Left lobe of liver (tissue), 2 donors: ENCODE measurements around the gene SGK1. TPM values are rescaled to one million over a fixed set of nuclear protein-coding genes. Genes with fewer than 3 reads are reported as not detected.
"Not testable (repeated sequence)": the region's sequence is repeated elsewhere in the genome, so short reads cannot be mapped to it uniquely, and the experiment has no call there.

Experiments used
- ATAC-seq: fragments of 200-7000 bp; cut with Tn5 transposase; one replicate; pipeline ENCODE4 v1.9.1; 2020; ENCODE audit warnings: mild to moderate bottlenecking, moderate library complexity
- DNase-seq: peaks from one replicate; pipeline ENCODE4 v3.0.0-alpha.2; 2020; ENCODE audit warnings: low spot score
- total RNA-seq: library from RNA; stranded (reverse); gene quantifications from one replicate; pipeline ENCODE4 v1.2.1, GENCODE V29; 2021
- donor health status: DM: no; HTN: no; CAD: no; lungs with moderate emphysema.
- donor health status: DM: no; HTN: yes; CAD: no.

SGK1 gene
- total RNA-seq, 1 donor from 2014 or later: 23.1 TPM

GRCh38 chr6:134195164-134195906, 122.6 kb downstream of the SGK1 start:
- DNase-seq: no peak
- ATAC-seq: peak; percentile 15

DNA sequence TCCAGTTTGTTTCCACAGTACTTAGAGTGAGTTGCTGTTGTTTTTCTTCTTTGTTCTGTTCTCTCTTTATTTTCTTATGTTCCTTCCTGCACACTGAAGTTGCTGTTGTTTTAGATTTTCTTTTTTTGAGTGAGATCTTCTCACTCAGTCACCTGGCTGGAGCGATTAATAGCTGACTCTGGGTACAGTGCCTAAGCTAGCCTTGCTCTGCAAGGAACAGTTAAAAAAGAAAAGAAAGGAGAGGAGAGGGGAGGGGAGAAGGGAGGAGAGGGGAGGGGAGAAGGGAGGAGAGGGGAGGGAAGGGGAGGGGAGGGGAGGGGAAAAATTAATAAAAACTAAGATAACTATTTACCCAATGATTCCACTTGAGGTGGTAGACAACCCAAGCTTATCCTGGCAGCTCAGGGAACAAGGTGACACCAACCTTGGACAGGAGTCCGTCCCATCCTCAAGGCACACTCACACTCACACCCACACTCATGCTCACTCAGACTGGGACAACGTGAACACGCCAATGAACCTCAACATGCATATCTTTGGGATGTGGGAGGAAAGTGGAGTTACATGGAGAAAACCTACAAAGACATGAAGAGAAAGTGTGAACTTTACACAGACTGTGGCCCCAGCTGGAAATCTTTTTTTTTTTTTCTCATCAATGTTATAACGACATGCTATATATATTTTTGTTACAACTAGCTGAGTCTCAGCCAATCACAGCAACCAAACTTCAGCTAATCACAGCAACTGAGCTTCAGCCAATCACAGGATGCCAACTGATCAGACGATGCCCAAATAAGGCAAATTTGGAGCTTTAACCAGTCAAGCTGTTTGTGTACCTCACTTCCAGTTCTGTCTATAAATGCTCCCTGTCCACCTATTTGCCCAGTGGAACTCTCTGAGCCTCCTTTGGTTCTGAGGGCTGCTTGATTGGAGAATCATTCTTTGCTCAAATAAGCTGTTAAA, 124.1 kb downstream of the SGK1 start:
- ATAC-seq: no peak
- DNase-seq: no peak

- ATAC-seq, DNase-seq: not testable (repeated sequence)
Measured at GRCh38 chr6:134192609-134193008, 125.3 kb downstream of the SGK1 start.

GRCh38 chr6:134190883-134191282, 127.0 kb downstream of the SGK1 start:
- ATAC-seq (no peak), DNase-seq (no peak)

DNA sequence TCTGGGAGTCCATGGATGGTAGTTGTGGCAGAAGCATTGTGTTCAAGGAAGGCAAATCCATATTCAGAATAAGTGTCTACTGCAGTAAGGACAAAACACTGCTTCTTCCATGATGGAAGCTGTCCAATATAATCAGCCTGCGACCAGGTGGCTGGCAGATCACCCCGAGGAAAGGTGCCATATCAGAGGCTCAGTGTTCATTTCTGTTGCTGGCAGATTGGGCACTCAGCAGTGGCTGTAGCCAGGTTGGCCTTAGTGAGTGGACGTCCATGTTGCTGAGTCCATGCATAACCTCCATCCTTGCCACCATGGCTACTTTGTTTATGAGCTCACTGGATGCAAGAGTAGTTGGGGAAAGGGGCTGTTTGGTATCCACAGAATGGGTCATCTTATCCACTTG, 130.2 kb downstream of the SGK1 start:
- ATAC-seq (no peak), DNase-seq (no peak)

DNA sequence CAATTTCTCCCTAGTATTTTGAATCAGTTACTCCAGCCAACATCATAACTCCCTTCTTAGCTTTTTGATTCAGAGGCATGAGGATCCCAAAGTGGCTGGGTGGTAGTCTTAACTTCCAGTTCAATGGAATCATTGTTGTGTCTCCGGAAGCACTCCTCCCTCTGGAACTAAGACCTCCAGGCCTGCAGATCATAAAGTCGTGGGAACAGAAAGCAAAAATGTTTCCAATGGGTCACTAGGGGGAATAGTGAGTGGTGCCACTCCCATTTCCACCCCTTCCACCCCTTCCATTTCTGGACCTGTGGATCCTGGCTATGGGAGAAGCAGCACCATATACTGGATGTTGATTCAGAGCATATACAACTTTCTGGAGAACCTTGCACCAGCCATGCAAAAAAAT, 130.8 kb downstream of the SGK1 start:
- ATAC-seq (no peak), DNase-seq (no peak)

GRCh38 chr6:134186355-134186754, 131.6 kb downstream of the SGK1 start:
- no peak for DNase-seq
- ATAC-seq: no peak

DNA sequence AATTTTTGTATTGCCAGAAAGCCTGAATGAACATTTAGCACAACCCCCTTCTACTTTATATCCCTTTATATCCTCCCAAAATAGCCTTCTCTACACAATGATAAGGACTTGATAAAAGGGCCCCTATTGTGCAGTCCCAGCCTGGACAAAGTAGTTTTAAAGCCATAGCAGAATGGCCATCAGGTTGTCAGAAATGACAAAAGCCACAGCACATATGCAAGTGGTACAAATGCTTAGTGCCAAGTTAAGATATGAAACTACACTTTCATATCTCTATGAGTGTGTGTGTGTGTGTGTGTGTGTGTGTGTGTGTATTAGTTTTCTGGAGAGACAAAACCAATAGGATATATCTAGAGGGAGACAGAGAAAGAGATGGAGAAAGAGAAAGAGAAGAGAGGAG, 132.6 kb downstream of the SGK1 start:
- DNase-seq: no peak

GRCh38 chr6:134183844-134184243, 134.1 kb downstream of the SGK1 start:
- DNase-seq: no peak
- ATAC-seq: no peak

More for the DNA sequence above, 132.6 kb downstream of the SGK1 start:
- ATAC-seq: no peak

DNA sequence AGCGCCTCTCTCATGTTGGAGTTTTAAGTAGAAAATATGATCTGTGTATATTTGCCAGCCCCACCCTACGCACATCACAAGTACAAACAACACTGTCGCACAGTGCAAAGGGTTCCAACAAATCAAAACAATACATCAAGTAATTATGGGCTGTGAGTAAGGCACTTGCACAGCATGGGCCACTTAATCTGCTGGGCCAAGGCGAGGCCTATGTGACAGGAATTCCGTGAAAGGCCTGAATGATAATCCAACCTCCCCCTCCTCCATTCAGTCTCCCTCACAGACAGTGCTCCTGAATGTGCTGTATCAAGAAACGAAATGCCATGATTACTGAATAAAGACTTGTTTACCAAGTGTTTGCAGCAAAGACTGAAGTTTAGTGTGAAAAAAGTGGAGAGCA, 135.4 kb downstream of the SGK1 start:
- DNase-seq (no peak), ATAC-seq (no peak)

- ATAC-seq, DNase-seq: not testable (repeated sequence)
Measured at GRCh38 chr6:134181726-134182125, 136.2 kb downstream of the SGK1 start.

DNA sequence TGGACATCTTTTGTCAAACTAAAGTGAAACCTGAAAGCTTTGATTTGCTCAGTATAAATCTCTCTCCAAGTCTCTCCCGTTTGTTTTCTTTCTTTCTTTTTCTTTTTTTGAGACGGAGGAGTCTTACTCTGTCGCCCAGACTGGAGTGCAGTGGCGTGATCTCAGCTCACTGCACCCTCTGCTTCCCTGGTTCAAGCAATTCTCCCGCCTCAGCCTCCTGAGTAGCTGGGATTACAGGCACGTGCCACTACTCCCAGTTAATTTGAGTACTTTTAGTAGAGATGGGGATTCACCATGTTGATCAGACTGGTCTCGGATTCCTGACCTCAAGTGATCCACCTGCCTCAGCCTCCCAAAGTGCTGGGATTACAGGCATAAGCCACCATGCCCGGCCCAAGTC, 136.7 kb downstream of the SGK1 start:
- not testable (repeated sequence) for DNase-seq, ATAC-seq

- not testable (repeated sequence) for ATAC-seq, DNase-seq
Measured at GRCh38 chr6:134180540-134180939, 137.4 kb downstream of the SGK1 start.

- DNase-seq (peak; percentile 79), ATAC-seq (peak; percentile 47)
Measured at GRCh38 chr6:134178161-134179044, 139.5 kb downstream of the SGK1 start.

DNA sequence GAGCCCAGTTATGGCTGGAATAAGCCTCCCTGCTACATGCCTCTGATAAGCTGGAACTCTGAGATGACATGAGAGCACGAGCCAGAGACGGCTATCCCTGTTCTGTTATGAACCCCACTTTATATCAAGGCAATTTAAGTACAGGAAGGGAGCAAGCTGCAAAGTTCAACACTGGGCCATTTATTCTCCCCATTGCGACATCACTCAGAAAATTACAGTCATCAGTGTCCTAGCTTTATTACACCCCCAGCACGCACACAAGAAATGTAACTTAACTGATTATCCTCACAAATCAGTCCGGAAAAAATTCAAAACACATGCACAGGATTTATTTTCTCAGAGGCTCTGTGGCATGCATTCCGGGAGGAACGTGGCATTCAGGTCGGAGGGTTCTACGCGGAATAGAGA, 140.2 kb downstream of the SGK1 start:
- DNase-seq: no peak
- no peak for ATAC-seq

DNA sequence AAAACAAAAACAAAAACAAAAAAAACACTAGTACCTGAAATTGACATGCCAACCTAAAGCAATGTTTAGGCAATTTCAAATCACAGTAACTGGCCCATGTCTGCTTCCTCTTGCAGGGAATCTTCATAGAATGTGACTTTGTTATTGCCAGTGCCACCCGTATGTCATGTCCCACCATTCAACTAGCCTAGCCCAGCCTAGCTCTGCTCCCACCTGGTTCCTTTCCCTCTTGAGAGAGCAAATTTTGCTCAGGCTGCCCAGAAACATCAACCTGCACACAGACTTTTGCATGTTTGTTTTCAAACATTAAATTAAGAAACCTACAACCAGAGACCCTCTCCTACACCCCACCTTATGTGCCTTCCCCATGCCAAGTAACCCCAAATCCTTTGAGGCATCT, 140.7 kb downstream of the SGK1 start:
- DNase-seq (no peak), ATAC-seq (no peak)

DNA sequence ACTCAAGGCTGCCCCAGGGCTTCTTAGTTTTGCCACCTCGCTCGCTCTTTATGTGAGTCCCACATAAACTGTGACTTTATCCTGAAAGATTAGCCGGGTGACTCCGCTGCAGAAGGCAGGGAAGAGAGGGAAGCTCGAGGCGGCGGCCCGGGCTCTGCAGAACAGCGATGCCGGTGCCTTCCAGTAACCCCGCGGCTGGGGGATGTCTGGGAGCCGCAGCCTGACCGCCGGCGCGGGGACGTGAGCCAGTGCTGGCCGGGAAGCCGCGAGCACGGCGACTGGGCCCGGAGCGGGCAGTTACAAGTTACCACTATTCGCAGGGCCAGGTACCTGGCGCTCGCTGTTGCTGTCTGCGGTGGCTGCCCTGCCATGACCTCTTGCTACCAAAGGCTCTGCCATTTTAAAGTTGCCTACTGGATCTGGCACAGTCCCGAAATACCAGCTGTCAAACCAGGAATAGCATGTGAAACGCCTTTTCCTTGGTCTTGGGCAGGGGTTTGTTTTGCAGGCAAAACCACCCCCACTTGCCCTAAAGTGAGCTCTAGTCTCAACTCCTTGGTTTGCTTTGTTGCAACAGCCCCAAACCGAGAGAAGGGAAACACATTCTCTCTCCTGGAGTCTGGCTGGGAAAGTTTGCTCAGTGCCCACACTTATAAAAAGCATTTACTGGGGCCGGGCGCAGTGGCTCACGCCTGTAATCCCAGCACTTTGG, 141.5 kb downstream of the SGK1 start:
- ATAC-seq: peak; percentile 38
- peak; percentile 77 for DNase-seq

- peak; percentile 70 for DNase-seq
- peak; percentile 21 for ATAC-seq
Measured at GRCh38 chr6:134175532-134176263, 142.2 kb downstream of the SGK1 start.
